ENCODE data around the gene PEX16.

DNA sequence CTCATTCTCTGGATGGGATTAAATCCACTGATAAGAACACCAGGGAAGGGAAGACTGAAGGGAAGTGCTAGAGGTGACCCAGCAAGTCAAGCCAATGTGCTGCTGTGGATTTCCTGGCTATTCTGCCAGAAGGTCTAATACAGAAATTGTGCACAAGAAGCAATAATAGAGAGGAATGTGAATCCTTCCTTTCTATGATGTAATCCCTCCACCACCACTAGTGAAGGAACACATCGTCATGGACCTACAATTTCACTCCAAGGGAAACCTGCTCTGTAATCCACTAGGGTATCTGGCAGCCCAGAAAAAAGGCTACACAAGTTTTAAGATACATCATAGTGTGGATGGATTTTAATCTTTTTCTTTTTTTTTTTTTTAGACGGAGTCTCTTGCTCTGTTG, 22.2 kb upstream of the PEX16 start:
- TF ChIP-seq, protein P1, sequence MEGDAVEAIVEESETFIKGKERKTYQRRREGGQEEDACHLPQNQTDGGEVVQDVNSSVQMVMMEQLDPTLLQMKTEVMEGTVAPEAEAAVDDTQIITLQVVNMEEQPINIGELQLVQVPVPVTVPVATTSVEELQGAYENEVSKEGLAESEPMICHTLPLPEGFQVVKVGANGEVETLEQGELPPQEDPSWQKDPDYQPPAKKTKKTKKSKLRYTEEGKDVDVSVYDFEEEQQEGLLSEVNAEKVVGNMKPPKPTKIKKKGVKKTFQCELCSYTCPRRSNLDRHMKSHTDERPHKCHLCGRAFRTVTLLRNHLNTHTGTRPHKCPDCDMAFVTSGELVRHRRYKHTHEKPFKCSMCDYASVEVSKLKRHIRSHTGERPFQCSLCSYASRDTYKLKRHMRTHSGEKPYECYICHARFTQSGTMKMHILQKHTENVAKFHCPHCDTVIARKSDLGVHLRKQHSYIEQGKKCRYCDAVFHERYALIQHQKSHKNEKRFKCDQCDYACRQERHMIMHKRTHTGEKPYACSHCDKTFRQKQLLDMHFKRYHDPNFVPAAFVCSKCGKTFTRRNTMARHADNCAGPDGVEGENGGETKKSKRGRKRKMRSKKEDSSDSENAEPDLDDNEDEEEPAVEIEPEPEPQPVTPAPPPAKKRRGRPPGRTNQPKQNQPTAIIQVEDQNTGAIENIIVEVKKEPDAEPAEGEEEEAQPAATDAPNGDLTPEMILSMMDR (IDR thresholded peaks at IDR 0.05; ENCODE audit: low read depth, low read length) = no peak
- TF ChIP-seq POLR2A (IDR thresholded peaks at IDR 0.05; ENCODE audit: extremely low read depth, insufficient read length) (no peak), MYC (IDR thresholded peaks at IDR 0.05; ENCODE audit: low read depth, low read length) (no peak)
- TF ChIP-seq, protein P2, sequence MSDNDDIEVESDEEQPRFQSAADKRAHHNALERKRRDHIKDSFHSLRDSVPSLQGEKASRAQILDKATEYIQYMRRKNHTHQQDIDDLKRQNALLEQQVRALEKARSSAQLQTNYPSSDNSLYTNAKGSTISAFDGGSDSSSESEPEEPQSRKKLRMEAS (IDR thresholded peaks at IDR 0.05; ENCODE audit: low read depth, low read length) = no peak
